Measurements from ENCODE around the gene IGFLR1.

DNA sequence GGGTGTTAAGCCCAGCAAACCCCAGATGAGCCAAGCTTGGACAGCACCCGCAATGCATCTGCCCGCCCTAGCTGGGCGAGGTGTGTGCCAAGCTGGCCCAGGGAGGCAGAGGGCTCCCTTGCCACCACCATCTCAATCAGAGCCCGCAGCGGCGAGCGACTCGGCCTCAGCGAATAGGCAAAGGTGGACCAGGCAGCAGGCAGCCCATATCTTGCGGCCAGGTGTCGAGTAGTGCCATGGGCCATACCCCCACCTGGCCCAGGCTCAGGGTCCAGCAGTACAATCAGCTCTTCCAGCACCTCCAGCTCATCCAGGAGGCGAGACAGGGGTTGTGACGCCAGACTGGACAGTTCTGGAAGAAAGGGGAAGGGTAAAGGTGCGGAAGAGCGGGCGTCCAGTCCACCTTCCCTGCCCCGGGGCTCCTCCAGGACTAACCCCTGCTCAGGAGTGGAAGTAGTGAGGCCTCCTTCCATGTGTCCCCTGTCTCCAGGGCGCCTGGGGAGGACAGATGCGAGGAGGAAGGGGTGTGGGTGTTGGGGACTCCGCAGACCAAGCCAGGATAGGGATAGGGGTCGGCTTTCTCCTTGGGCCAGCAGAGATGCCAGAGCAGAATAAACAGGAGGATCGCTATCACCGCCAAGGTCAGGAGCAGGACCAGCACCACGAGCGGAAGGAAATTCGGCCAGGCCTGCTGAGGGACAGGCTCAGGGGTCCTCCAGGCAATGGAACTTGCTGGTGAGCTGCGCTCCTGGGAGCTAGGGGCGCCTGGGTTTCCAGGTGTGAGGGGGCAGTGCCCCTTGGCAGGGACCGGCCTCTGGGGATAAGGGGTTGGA is 2.8 kb downstream of the IGFLR1 start:
- TF ChIP-seq GATA2 (IDR thresholded peaks at IDR 0.05; ENCODE audit: low read depth, low read length): no peak
- TF ChIP-seq GATA3 (IDR thresholded peaks at IDR 0.05; ENCODE audit: low read depth, low read length): no peak
